ENCODE measurements around the gene ACKR4. TPM values are rescaled to one million over a fixed set of nuclear protein-coding genes. Genes with fewer than 3 reads are reported as not detected.

The ACKR4 gene
- total and polyA plus RNA-seq, 2 donors (not counting 1 experiment from before 2014, with no cell fraction given) = 0.15 to 0.21 TPM

DNA sequence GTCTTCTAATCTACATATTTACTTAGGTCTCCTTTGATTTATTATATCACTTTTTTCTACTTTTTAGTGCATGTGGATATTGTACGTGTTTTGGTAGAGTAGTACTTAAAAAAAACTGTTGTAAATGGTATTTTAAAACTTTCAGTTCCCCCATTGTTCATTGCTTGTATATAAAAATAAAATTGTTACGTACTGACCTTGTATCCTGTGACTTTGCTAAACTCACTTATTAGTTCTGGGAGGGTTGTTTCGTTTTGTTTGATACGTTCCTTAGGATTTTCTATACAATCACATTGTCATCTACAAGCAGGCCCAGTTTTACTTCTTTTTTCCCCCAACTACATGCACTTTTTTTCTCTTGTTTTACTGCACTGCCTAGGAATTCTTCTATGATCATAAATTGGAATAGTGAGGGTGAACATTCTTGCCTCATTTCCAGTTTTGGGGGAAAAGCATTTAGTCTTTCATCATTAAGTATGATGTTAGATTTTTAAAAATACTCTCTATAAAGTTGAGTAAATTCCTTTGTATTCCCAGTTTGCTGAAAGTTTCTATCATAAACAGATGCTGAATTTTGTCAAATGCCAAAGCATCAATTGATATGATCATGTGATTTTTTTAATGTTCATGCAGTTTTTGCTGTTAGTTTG is 33.5 kb upstream of the ACKR4 start:
- no peak overlapping the region for H3K9ac ChIP-seq (ENCODE audit: low read length)
- ChIA-PET CTCF (no interaction called here), POLR2A (no interaction called here)
- no peak for TF ChIP-seq EZH2 (IDR thresholded peaks at IDR 0.05; ENCODE audit: borderline replicate concordance, insufficient read depth, low read depth, low read length, poor library complexity, severe bottlenecking)
- no peak for TF ChIP-seq CTCF (IDR thresholded peaks at IDR 0.05)
- H4K20me1 ChIP-seq (ENCODE audit: control insufficient read depth, insufficient read depth, low read length, poor library complexity, severe bottlenecking) = no peaks in the 10 kb centered on the region
- no peaks in the 10 kb centered on the region for H3K27me3 Mint-ChIP-seq
- peaks cover 4% of the 10 kb centered on the region for H3K9me3 Mint-ChIP-seq (ENCODE audit: insufficient read depth)
- H3K4me3 ChIP-seq (ENCODE audit: control extremely low read depth in 1 of 5, extremely low read depth in 1 of 5, insufficient read depth in 1 of 5, low read depth in 2 of 5, low read length in 4 of 5) = no peak overlapping the region
- H3K4me1 Mint-ChIP-seq = peaks cover 12% of the 10 kb centered on the region
- H3K4me2 ChIP-seq (replicated peaks; ENCODE audit: low read depth, low read length, poor library complexity, severe bottlenecking) = no peak overlapping the region
- no peak overlapping the region for H2AFZ ChIP-seq (ENCODE audit: insufficient read depth, low read depth, low read length, poor library complexity, severe bottlenecking)
- H3K27me3 ChIP-seq (replicated peaks in 1 of 4; ENCODE audit: control extremely low read depth in 1 of 4, control insufficient read depth in 3 of 4, insufficient read depth in 4 of 4, low read length in 3 of 4) = no peaks in the 10 kb centered on the region
- H3K79me2 ChIP-seq (ENCODE audit: control insufficient read depth, insufficient read depth, low read length) = no peaks in the 10 kb centered on the region
- no peak for ATAC-seq (ENCODE audit: low read depth)
- no peak for DNase-seq
- no peak overlapping the region for H3K4me3 Mint-ChIP-seq
- H3K27ac ChIP-seq (ENCODE audit: low read length in 2 of 2) = no peak overlapping the region
- intact Hi-C loops (cut with micrococcal nuclease) = no loop called here
- peaks cover 2 to 3% of the 10 kb centered on the region in 2 experiments for H3K36me3 ChIP-seq (replicated peaks in 1 of 2; ENCODE audit: control extremely low read depth in 1 of 2, control insufficient read depth in 1 of 2, extremely low read depth in 1 of 2, insufficient read depth in 2 of 2, low read length in 1 of 2)
- H3K27ac Mint-ChIP-seq = no peak overlapping the region
- peaks cover 0 to 4% (median 2%) of the 10 kb centered on the region in 3 donors for H3K9me3 ChIP-seq (ENCODE audit: control extremely low read depth in 1 of 3, control insufficient read depth in 2 of 3, insufficient read depth in 1 of 3, low read length in 2 of 3)
- WGBS (ENCODE audit: insufficient coverage) = no CpG with 5 or more reads among the region's 4 CpGs
- H3K4me1 ChIP-seq (ENCODE audit: control insufficient read depth in 2 of 2, insufficient read depth in 2 of 2, low read length in 2 of 2) = peaks cover 0 to 11% of the 10 kb centered on the region in 2 donors

GRCh38 chr3:132564070-132564465 is 33.0 kb upstream of the ACKR4 start:
- Mint-ChIP-seq H3K4me3 (no peak overlapping the region), H3K27ac (no peak overlapping the region), H3K9me3 (ENCODE audit: insufficient read depth) (peaks cover 4% of the 10 kb centered on the region), H3K4me1 (peaks cover 12% of the 10 kb centered on the region), H3K27me3 (no peaks in the 10 kb centered on the region)
- no CpG with 5 or more reads among the region's 2 CpGs for WGBS (ENCODE audit: insufficient coverage)
- TF ChIP-seq CTCF (IDR thresholded peaks at IDR 0.05) (no peak), EZH2 (IDR thresholded peaks at IDR 0.05; ENCODE audit: borderline replicate concordance, insufficient read depth, low read depth, low read length, poor library complexity, severe bottlenecking) (no peak)
- peaks cover 2 to 3% of the 10 kb centered on the region in 2 experiments for H3K36me3 ChIP-seq (replicated peaks in 1 of 2; ENCODE audit: control extremely low read depth in 1 of 2, control insufficient read depth in 1 of 2, extremely low read depth in 1 of 2, insufficient read depth in 2 of 2, low read length in 1 of 2)
- no peaks in the 10 kb centered on the region for H3K27me3 ChIP-seq (replicated peaks in 1 of 4; ENCODE audit: control extremely low read depth in 1 of 4, control insufficient read depth in 3 of 4, insufficient read depth in 4 of 4, low read length in 3 of 4)
- no peak overlapping the region for H3K4me2 ChIP-seq (replicated peaks; ENCODE audit: low read depth, low read length, poor library complexity, severe bottlenecking)
- H3K27ac ChIP-seq (ENCODE audit: low read length in 2 of 2) = no peak overlapping the region
- peaks cover 0 to 11% of the 10 kb centered on the region in 2 donors for H3K4me1 ChIP-seq (ENCODE audit: control insufficient read depth in 2 of 2, insufficient read depth in 2 of 2, low read length in 2 of 2)
- no peak overlapping the region for H3K9ac ChIP-seq (ENCODE audit: low read length)
- DNase-seq = no peak
- no peak overlapping the region for H3K4me3 ChIP-seq (ENCODE audit: control extremely low read depth in 1 of 5, extremely low read depth in 1 of 5, insufficient read depth in 1 of 5, low read depth in 2 of 5, low read length in 4 of 5)
- no peaks in the 10 kb centered on the region for H3K79me2 ChIP-seq (ENCODE audit: control insufficient read depth, insufficient read depth, low read length)
- H4K20me1 ChIP-seq (ENCODE audit: control insufficient read depth, insufficient read depth, low read length, poor library complexity, severe bottlenecking) = no peaks in the 10 kb centered on the region
- H2AFZ ChIP-seq (ENCODE audit: insufficient read depth, low read depth, low read length, poor library complexity, severe bottlenecking) = no peak overlapping the region
- peaks cover 0 to 4% (median 2%) of the 10 kb centered on the region in 3 donors for H3K9me3 ChIP-seq (ENCODE audit: control extremely low read depth in 1 of 3, control insufficient read depth in 2 of 3, insufficient read depth in 1 of 3, low read length in 2 of 3)
- ATAC-seq (ENCODE audit: low read depth) = no peak
- CTCF ChIA-PET = no interaction called here
- POLR2A ChIA-PET = no interaction called here
- intact Hi-C loops (cut with micrococcal nuclease) = no loop called here

Measured in B cell (primary cell).